Muscle layer of duodenum (tissue), 2 donors: ENCODE results near the gene EEA1.

Experiments
- H3K27ac ChIP-seq: one replicate; pipeline ENCODE4 v1.7.0; 2013; ENCODE audit warnings: mild to moderate bottlenecking, low read length
- H3K27me3 ChIP-seq: one replicate; pipeline ENCODE4 v1.7.0; 2013; ENCODE audit warnings: low read depth, mild to moderate bottlenecking, control low read depth, low read length
- H3K36me3 ChIP-seq, 2 donors: one replicate each; pipeline ENCODE4 v1.7.0; 2013; ENCODE audit warnings: low read length in 2 of 2, control low read depth in 1 of 2, mild to moderate bottlenecking in 1 of 2; ENCODE audit not compliant: insufficient read depth in 2 of 2, control insufficient read depth in 1 of 2
- H3K4me1 ChIP-seq, 2 donors: one replicate each; pipeline ENCODE4 v1.7.0; 2013; ENCODE audit warnings: low read length in 2 of 2, mild to moderate bottlenecking in 2 of 2, control low read depth in 1 of 2, moderate library complexity in 1 of 2; ENCODE audit not compliant: insufficient read depth in 2 of 2, control insufficient read depth in 1 of 2
- H3K4me3 ChIP-seq, 2 donors: one replicate each; pipeline ENCODE4 v1.7.0; 2013; ENCODE audit warnings: low read length in 2 of 2, low read depth in 1 of 2, mild to moderate bottlenecking in 1 of 2
- H3K9me3 ChIP-seq, 2 donors: one replicate each; pipeline ENCODE4 v1.7.0; 2013; ENCODE audit warnings: low read length in 2 of 2, control low read depth in 1 of 2, mild to moderate bottlenecking in 1 of 2; ENCODE audit not compliant: control insufficient read depth in 1 of 2
- donor health status: healthy.

The EEA1 gene

GRCh38 chr12:92952394-92952793 is 23.3 kb upstream of the EEA1 start:
- no peaks in the 10 kb centered on the region for H3K36me3 ChIP-seq
- no peaks in the 10 kb centered on the region for H3K4me1 ChIP-seq
- H3K9me3 ChIP-seq = peaks cover 0 to 6% of the 10 kb centered on the region in 2 donors
- no peak overlapping the region for H3K4me3 ChIP-seq
- H3K27me3 ChIP-seq = no peaks in the 10 kb centered on the region
- H3K27ac ChIP-seq = no peak overlapping the region

DNA sequence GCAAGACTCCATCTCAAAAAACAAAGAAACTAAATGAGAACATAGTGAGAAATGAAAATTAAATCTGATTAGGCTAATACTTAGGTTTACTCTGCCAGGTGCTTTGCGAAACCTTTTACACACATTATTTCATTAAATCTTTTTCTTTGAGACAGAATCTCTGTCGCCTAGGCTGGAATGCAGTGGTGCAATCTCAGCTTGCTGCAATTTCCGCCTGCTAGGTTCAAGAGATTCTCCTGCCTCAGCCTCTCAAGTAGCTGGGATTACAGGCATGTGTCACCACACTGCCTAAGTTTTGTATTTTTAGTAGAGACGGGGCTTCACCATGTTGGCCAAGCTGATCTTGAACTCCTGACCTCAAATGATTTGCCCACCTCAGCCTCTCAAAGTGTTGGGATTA is 21.9 kb upstream of the EEA1 start:
- H3K27ac ChIP-seq = no peak overlapping the region

GRCh38 chr12:92950011-92950410 is 20.9 kb upstream of the EEA1 start:
- Histone ChIP-seq H3K27me3 (no peaks in the 10 kb centered on the region), H3K36me3 (no peaks in the 10 kb centered on the region), H3K4me3 (no peak overlapping the region), H3K4me1 (no peaks in the 10 kb centered on the region), H3K27ac (no peak overlapping the region), H3K9me3 (peaks cover 0 to 6% of the 10 kb centered on the region in 2 donors)

More for the DNA sequence above, 21.9 kb upstream of the EEA1 start:
- Histone ChIP-seq H3K4me3 (no peak overlapping the region), H3K36me3 (no peaks in the 10 kb centered on the region), H3K9me3 (peaks cover 0 to 6% of the 10 kb centered on the region in 2 donors), H3K27me3 (no peaks in the 10 kb centered on the region), H3K4me1 (no peaks in the 10 kb centered on the region)

- no peak overlapping the region for H3K27ac ChIP-seq
- H3K4me3 ChIP-seq = no peak overlapping the region
- no peaks in the 10 kb centered on the region for H3K4me1 ChIP-seq
- H3K27me3 ChIP-seq = no peaks in the 10 kb centered on the region
- H3K9me3 ChIP-seq = peaks cover 0 to 6% of the 10 kb centered on the region in 2 donors
- no peaks in the 10 kb centered on the region for H3K36me3 ChIP-seq
These were observed 20.4 kb upstream of the EEA1 start for GRCh38 chr12:92949466-92949865.

GRCh38 chr12:92947589-92948215 is 18.6 kb upstream of the EEA1 start:
- Histone ChIP-seq H3K4me1 (no peaks in the 10 kb centered on the region), H3K36me3 (no peaks in the 10 kb centered on the region), H3K4me3 (no peak overlapping the region), H3K9me3 (no peaks in the 10 kb centered on the region), H3K27ac (no peak overlapping the region), H3K27me3 (no peaks in the 10 kb centered on the region)

- Histone ChIP-seq H3K36me3 (no peaks in the 10 kb centered on the region), H3K27me3 (no peaks in the 10 kb centered on the region), H3K27ac (no peak overlapping the region), H3K9me3 (no peaks in the 10 kb centered on the region), H3K4me3 (no peak overlapping the region), H3K4me1 (no peaks in the 10 kb centered on the region)
These were observed 16.6 kb upstream of the EEA1 start for GRCh38 chr12:92945659-92946220.

DNA sequence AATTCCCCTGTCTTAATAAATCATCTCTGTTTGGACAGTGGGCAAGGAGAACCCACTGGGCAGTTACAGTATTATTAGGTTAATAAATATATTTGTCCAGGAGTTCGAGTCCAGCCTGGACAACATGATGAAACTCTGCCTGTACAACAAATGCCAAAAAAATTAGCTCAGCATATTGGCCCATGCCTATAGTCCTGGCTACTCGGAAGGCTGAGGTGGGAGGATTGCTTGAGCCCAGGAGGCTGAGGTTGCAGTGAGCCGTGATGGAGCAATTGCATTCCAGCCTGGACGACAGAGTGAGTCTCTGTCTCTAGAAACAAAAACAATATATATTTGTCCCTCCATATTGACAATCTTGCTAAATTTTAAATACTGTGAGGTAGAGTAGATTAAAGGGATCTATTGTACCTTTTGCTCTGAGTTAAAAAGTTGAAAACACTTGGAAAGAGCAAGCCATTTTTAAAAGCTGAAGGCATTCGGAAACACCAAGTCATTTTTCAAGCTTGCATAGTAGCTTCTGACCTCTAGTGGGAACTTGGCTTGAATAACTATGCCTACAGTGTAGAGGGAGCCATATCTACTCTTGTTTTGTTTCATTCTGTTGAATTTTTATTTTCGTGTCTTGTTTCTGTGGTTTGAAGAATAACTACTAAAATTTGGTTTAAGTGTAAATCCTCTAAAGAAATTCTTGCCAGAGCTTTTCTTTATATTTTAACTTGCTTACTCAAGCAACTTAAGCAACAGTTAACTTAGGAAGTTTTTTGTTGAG is 14.6 kb upstream of the EEA1 start:
- Histone ChIP-seq H3K36me3 (no peaks in the 10 kb centered on the region), H3K4me1 (no peaks in the 10 kb centered on the region), H3K9me3 (no peaks in the 10 kb centered on the region), H3K27me3 (no peaks in the 10 kb centered on the region), H3K4me3 (no peak overlapping the region), H3K27ac (no peak overlapping the region)

DNA sequence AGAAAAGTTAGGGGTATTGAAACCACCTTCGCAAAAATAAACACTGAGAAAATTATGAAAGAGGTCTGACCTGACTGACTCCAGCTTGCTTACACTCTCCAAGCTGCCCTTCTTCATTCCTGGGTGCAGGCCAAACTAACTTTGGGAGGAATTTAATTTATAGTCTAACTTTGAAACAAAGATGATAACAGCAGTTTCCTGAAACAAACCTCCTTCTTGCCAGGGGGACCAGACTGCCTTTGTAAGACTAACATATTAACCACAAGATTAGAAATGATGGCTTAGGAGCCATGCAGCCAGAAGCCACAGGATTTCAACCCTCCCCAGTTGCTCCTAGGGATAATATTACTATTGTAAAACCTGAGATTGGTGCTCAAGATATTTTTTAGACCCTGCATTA is 13.8 kb upstream of the EEA1 start:
- Histone ChIP-seq H3K27me3 (no peaks in the 10 kb centered on the region), H3K9me3 (no peaks in the 10 kb centered on the region), H3K4me1 (no peaks in the 10 kb centered on the region), H3K36me3 (no peaks in the 10 kb centered on the region), H3K4me3 (no peak overlapping the region), H3K27ac (no peak overlapping the region)

- Histone ChIP-seq H3K4me1 (no peaks in the 10 kb centered on the region), H3K9me3 (no peaks in the 10 kb centered on the region), H3K4me3 (no peak overlapping the region), H3K27ac (no peak overlapping the region), H3K27me3 (no peaks in the 10 kb centered on the region), H3K36me3 (no peaks in the 10 kb centered on the region)
These were observed 10.0 kb upstream of the EEA1 start for GRCh38 chr12:92939116-92939515.

DNA sequence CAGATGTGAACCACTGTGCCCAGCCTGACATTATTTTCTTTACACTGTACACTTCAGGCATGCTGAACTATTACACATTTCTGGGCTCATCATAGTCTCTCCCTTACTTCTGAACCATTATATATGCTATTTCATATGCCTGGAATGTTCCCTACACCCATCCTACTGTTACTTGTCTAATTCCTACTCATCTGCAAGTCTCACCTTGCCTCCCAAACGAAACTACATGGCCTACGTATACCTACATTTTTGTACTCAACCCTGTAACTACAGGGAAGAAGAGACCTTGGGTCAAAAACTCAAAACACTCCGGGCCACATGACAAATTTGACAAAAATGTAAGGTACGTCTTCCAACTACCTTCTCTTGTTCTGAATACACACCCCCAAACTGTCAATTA is 9.5 kb upstream of the EEA1 start:
- H3K27ac ChIP-seq = no peak overlapping the region
- no peaks in the 10 kb centered on the region for H3K27me3 ChIP-seq
- no peaks in the 10 kb centered on the region for H3K4me1 ChIP-seq
- H3K4me3 ChIP-seq = no peak overlapping the region
- H3K36me3 ChIP-seq = no peaks in the 10 kb centered on the region
- no peaks in the 10 kb centered on the region for H3K9me3 ChIP-seq

- Histone ChIP-seq H3K27me3 (no peaks in the 10 kb centered on the region), H3K9me3 (no peaks in the 10 kb centered on the region), H3K4me3 (no peak overlapping the region), H3K36me3 (no peaks in the 10 kb centered on the region), H3K4me1 (no peaks in the 10 kb centered on the region), H3K27ac (no peak overlapping the region)
These were observed 8.9 kb upstream of the EEA1 start for GRCh38 chr12:92938018-92938417.
